ENCODE measurements around the gene ZNF638.

Gene ZNF638

DNA sequence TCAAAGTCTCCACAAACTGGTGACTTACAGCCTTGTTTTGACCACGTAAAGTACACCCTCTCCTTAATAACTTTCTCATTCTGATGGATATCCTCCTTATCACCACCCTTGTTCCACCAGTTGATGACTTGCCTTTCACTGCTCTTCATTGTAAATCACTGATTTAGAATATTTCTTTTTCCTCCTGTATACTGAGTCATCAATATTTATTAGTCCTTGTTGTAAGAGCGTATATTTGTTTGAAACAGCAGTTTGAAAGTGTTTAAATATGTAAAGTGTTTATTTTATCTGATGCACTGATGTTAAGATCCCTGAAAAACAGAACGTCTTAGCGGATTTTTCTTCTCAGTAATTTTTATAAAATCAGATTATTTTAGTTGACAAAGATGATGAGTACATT lies 87.6 kb downstream of the ZNF638 start:
- peaks cover 15 to 18% of the 10 kb centered on the region in 2 experiments for H3K4me1 ChIP-seq (ENCODE audit: control insufficient read depth in 1 of 2, insufficient read depth in 1 of 2, low read depth in 1 of 2, low read length in 1 of 2)
- H3K4me3 ChIP-seq (ENCODE audit: low read depth in 1 of 2, low read length in 1 of 2) = no peak overlapping the region
- H3K9me3 ChIP-seq = no peaks in the 10 kb centered on the region
- no peak overlapping the region for H3K27ac ChIP-seq
- no peaks in the 10 kb centered on the region for H3K27me3 ChIP-seq
- H3K36me3 ChIP-seq = no peaks in the 10 kb centered on the region
- no peak for TF ChIP-seq CTCF (IDR thresholded peaks at IDR 0.05)

DNA sequence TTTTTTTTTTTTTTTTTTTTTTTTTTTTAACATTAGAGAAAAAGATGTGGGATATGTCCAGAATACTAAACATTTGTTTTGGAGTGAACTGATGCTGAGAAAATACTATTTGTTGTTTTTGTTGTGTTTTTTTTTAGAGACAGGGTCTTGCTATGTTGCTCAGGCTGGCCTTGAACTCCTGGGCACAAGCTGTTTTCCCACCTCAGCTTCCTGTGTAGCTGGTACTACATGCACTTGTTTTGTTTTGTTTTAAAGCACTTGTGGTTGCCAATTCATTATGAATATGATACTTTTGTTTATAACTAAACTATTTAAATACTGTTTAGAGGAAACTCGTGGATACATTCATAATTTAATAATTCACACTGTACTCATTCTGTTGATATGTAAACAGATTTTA lies 88.4 kb downstream of the ZNF638 start:
- H3K27me3 ChIP-seq = no peaks in the 10 kb centered on the region
- no peak overlapping the region for H3K27ac ChIP-seq
- no peak for TF ChIP-seq CTCF (IDR thresholded peaks at IDR 0.05)
- no peak overlapping the region for H3K4me3 ChIP-seq (ENCODE audit: low read depth in 1 of 2, low read length in 1 of 2)
- H3K9me3 ChIP-seq = no peaks in the 10 kb centered on the region
- H3K4me1 ChIP-seq (ENCODE audit: control insufficient read depth in 1 of 2, insufficient read depth in 1 of 2, low read depth in 1 of 2, low read length in 1 of 2) = peaks cover 23 to 26% of the 10 kb centered on the region in 2 experiments
- H3K36me3 ChIP-seq = no peaks in the 10 kb centered on the region

DNA sequence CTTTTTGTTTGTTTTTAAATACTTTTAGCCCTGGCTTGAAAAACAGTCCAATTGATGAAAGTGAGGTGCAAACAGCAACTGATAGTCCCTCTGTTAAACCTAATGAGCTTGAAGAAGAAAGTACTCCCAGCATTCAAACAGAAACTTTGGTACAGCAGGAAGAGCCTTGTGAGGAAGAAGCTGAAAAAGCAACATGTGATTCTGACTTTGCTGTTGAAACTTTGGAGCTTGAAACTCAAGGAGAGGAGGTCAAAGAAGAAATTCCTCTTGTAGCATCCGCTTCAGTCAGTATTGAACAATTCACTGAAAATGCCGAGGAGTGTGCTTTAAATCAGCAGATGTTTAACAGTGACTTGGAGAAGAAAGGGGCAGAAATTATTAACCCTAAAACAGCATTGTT lies 91.2 kb downstream of the ZNF638 start:
- Histone ChIP-seq H3K36me3 (peaks cover 2% of the 10 kb centered on the region), H3K27ac (peak overlapping the region; percentile 20), H3K4me1 (ENCODE audit: control insufficient read depth in 1 of 2, insufficient read depth in 1 of 2, low read depth in 1 of 2, low read length in 1 of 2) (peaks cover 42 to 48% of the 10 kb centered on the region in 2 experiments), H3K27me3 (no peaks in the 10 kb centered on the region), H3K9me3 (no peaks in the 10 kb centered on the region), H3K4me3 (ENCODE audit: low read depth in 1 of 2, low read length in 1 of 2) (no peak overlapping the region)
- no peak for TF ChIP-seq CTCF (IDR thresholded peaks at IDR 0.05)

GRCh38 chr2:71423817-71424420 lies 92.3 kb downstream of the ZNF638 start:
- Histone ChIP-seq H3K27ac (peak overlapping the region; percentile 75), H3K9me3 (no peaks in the 10 kb centered on the region), H3K4me3 (ENCODE audit: low read depth in 1 of 2, low read length in 1 of 2) (no peak overlapping the region), H3K27me3 (no peaks in the 10 kb centered on the region), H3K4me1 (ENCODE audit: control insufficient read depth in 1 of 2, insufficient read depth in 1 of 2, low read depth in 1 of 2, low read length in 1 of 2) (peaks cover 33 to 43% of the 10 kb centered on the region in 2 experiments), H3K36me3 (peaks cover 6% of the 10 kb centered on the region)
- TF ChIP-seq CTCF (IDR thresholded peaks at IDR 0.05) = no peak

DNA sequence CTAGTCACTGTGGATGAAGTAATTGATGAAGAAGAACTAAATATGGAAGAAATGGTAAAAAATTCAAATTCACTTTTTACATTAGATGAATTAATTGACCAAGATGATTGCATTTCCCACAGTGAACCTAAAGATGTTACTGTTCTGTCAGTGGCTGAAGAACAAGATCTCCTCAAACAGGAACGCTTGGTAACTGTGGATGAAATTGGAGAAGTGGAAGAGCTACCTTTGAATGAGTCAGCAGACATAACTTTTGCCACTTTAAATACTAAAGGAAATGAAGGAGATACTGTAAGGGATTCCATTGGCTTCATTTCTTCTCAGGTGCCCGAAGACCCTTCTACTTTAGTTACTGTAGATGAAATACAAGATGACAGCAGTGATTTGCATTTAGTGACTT lies 95.1 kb downstream of the ZNF638 start:
- Histone ChIP-seq H3K27ac (peak overlapping the region; percentile 75), H3K9me3 (no peaks in the 10 kb centered on the region), H3K36me3 (peaks cover 30% of the 10 kb centered on the region), H3K27me3 (no peaks in the 10 kb centered on the region), H3K4me3 (ENCODE audit: low read depth in 1 of 2, low read length in 1 of 2) (no peak overlapping the region), H3K4me1 (ENCODE audit: control insufficient read depth in 1 of 2, insufficient read depth in 1 of 2, low read depth in 1 of 2, low read length in 1 of 2) (peaks cover 33 to 43% of the 10 kb centered on the region in 2 experiments)
- TF ChIP-seq CTCF (IDR thresholded peaks at IDR 0.05) = no peak
